ENCODE results near the gene CLEC4C. TPM values are rescaled to one million over a fixed set of nuclear protein-coding genes. Genes with fewer than 3 reads are reported as not detected.

The CLEC4C gene
- total RNA-seq, 2 experiments from 2014 or later: not detected

DNA sequence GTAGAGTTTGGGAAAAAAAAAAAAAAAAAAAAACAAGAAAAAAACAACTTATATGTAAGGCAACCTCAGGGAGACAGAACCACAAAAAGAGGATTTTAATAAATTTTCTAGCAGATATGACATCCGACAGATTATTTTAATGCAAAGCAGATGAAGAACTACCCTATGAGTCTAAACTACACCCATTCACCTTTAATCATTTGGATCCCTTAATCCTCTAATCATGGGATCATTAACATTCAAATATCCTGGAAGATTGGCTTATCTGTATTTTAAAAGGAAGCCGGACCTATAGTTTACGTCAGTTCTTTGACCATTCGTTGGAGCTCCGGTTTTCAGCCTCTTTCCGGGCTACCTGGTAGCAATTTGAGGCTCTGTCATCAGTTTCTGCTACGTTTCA, 36.0 kb downstream of the CLEC4C start, which contains the start of gene DPPA3:
TSS of gene DPPA3 (plus strand) at position 301 of the 400 bp plus-strand sequence. CDS start 138 bp downstream, outside the sequence.
- Mint-ChIP-seq H3K27me3 (peaks cover 3% of the 10 kb centered on the region), H3K36me3 (ENCODE audit: low read depth) (no peaks in the 10 kb centered on the region), H3K9me3 (no peaks in the 10 kb centered on the region), H3K4me3 (no peak within 1 kb of the TSS), H3K4me1 (no peaks in the 10 kb centered on the region), H3K27ac (no peak within 1 kb of the TSS)
- POLR2A ChIA-PET: no interaction called here
- CTCF ChIA-PET: interaction anchor here (0.6 kb wide), 1 partner anchor 1147 kb away, joined by 8 read pairs; no protein-coding TSS in a partner anchor
- no peak for DNase-seq

DNA sequence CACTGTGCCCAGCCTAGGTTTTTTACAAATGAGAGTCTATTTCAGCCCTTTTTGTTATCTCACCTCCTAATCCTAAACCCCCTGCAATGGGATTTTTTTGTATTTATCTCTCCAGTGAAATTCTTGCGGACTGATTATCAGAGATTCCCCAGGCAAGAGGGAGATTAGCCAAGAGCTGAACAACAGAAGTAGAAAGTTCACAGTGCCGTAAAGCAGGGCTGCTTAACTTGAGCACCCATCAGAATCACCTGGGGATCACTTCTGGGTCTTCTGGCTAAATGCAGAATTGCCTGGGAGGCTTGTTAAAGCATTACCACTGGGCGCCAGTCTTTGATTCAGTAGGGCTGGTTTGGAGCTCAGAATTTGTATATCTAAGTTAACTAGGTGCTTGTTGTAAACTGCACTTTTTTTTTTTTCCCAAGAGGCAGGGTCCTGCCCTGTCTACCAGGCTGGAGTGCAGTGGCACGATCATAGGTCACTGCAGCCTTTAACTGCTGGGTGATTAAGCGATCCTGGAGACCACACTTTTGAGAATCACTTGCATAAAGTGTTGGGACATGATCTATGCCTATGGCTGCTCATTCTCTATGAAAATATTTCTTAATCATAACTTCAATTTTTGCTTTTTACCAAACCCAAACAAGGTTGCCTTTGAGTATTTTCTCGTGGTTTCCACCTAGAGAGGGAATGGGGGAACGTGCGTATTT, 37.1 kb downstream of the CLEC4C start:
- Mint-ChIP-seq H3K27ac (no peak overlapping the region), H3K36me3 (ENCODE audit: low read depth) (no peaks in the 10 kb centered on the region), H3K4me3 (no peak overlapping the region), H3K27me3 (peaks cover 3% of the 10 kb centered on the region), H3K4me1 (no peaks in the 10 kb centered on the region), H3K9me3 (no peaks in the 10 kb centered on the region)
- DNase-seq: no peak
- ChIA-PET POLR2A (no interaction called here), CTCF (no interaction called here)

DNA sequence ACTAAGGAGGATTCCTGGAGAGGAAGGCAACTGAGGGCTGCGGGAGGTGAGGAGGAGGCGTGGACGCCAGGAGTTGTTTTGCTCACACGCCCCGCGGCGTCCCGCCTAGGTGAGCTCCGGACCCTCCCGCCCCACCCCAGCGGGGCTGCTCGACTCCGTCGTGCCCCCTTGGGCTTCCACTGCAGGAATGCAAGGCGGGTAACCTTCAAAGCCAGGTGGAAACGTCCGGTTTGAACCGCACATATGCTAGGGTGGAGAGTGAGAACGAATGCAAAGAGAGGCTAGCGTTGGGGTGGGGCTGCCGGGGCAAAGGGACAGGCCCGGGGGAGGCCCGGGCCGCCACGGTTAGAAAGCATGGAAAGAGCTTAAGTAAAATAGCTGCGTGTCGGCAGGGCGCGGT, 41.3 kb downstream of the CLEC4C start:
- CTCF ChIA-PET: no interaction called here
- H3K4me3 Mint-ChIP-seq: no peak overlapping the region
- no peaks in the 10 kb centered on the region for H3K4me1 Mint-ChIP-seq
- H3K36me3 Mint-ChIP-seq (ENCODE audit: low read depth): no peaks in the 10 kb centered on the region
- POLR2A ChIA-PET: no interaction called here
- peaks cover 3% of the 10 kb centered on the region for H3K27me3 Mint-ChIP-seq
- no peaks in the 10 kb centered on the region for H3K9me3 Mint-ChIP-seq
- no peak overlapping the region for H3K27ac Mint-ChIP-seq
- DNase-seq: no peak

DNA sequence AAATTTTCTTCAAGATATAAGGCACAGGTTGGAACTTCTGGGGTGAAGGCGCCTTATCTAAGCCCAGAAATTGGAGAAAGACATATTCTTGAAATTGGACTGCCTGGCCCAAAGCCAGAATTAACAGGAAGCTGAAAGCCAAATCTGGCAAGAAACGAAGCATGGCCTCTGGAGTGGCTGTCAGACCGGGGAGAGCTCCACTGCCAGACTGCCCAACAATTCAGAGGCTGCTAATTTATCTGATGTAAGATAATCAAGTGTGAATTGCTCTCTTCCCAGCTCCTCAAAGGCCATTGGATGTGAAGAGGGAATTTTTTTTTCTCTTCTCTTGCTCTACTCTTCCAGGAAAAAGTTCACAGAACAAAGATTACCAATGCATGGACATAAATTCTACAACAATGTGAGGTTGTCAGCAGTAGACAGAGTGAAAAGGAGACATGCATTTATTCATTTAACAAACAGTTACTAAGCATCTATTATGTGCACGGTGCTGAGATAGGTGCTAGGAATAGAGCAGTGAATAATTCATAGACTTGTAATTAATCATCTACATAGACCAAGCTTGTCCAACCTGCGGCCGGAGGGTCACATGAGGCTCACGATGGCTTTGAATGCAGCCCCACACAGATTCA, 51.5 kb downstream of the CLEC4C start, which contains the start of gene GDF3:
TSS of gene GDF3 (minus strand) at position 210 of the 632 bp plus-strand sequence. CDS start at position 163, 47 bp downstream.
- Mint-ChIP-seq H3K4me3 (no peak within 1 kb of the TSS), H3K9me3 (no peaks in the 10 kb centered on the region), H3K4me1 (no peaks in the 10 kb centered on the region), H3K36me3 (ENCODE audit: low read depth) (no peaks in the 10 kb centered on the region), H3K27me3 (peaks cover 19% of the 10 kb centered on the region), H3K27ac (no peak within 1 kb of the TSS)
- ChIA-PET POLR2A (no interaction called here), CTCF (no interaction called here)
- no peak for DNase-seq

DNA sequence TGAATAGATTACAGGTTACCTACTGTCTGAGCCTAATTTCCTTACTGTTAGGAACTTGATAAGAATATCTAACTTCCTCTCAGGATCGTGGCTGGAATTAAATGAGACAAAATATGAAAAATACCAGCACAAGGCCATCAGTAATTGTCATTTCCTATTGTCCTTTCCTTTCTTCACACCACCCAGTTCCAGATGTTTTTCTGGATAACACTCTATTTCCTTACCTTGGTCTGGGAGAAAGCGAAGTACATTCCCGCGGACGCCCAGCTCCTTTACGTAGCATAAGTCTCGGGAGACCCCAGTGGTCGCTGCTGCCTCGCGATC, 52.0 kb downstream of the CLEC4C start:
- Mint-ChIP-seq H3K27ac (no peak overlapping the region), H3K27me3 (peaks cover 19% of the 10 kb centered on the region), H3K9me3 (no peaks in the 10 kb centered on the region), H3K4me1 (no peaks in the 10 kb centered on the region), H3K36me3 (ENCODE audit: low read depth) (no peaks in the 10 kb centered on the region), H3K4me3 (no peak overlapping the region)
- ChIA-PET POLR2A (no interaction called here), CTCF (no interaction called here)
- DNase-seq: no peak

DNA sequence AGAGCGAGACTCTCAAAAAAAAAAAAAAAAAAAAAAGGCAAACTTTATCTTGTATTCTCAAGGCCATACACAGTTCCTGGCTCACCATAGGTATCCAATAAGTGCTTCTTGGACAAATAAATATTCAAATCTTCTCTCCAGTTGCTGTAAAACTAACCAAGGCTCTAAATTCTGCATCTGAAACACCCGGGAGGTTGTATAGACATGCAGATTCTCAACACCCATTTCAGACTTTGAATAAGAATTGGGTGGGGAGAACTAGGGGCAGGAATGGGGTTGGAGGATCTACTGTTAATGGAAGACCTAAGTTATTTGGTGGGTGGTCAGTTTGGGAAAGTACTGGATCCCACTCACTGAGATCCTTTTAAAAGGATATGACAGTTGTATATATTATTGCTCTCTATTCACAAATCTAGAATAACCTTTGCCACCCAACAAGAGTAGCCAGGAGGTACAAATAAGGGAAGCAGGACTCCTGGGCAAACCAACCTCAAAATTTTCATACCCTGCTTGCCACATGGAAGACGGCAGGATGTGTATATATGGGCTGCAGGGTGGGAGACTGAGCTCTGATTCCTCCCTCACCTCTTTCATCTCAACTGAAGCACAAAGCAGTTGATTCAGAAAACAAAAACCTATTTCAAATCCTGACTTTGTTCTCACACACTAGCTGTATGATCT, 52.5 kb downstream of the CLEC4C start:
- ChIA-PET POLR2A (no interaction called here), CTCF (interaction anchor here (1.0 kb wide), 1 partner anchor 113 kb away, joined by 3 read pairs; no protein-coding TSS in a partner anchor)
- DNase-seq: no peak
- H3K27me3 Mint-ChIP-seq: peaks cover 19% of the 10 kb centered on the region
- no peak overlapping the region for H3K27ac Mint-ChIP-seq
- H3K4me1 Mint-ChIP-seq: no peaks in the 10 kb centered on the region
- no peaks in the 10 kb centered on the region for H3K9me3 Mint-ChIP-seq
- H3K4me3 Mint-ChIP-seq: no peak overlapping the region
- H3K36me3 Mint-ChIP-seq (ENCODE audit: low read depth): no peaks in the 10 kb centered on the region

DNA sequence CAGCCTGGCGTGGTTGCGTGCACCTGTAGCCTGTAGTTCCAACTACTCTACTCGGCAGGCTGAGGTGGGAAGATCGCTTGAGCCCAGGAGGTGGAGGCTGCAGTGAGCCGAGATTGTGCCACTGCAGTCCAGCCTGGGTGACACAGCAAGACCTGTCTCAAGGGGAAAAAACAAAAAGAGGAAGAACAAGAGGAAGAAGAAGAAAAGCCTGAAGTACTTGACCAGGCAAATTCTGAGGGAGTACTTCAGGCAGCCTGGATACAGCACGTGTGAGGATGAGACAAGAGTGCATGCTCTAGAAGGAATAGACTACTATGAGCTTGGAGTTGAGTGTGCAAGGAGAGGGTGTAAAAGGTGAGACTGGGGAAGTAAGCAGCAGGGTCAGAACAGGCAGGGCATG, 53.4 kb downstream of the CLEC4C start:
- Mint-ChIP-seq H3K36me3 (ENCODE audit: low read depth) (no peaks in the 10 kb centered on the region), H3K27me3 (peaks cover 19% of the 10 kb centered on the region), H3K4me1 (no peaks in the 10 kb centered on the region), H3K4me3 (no peak overlapping the region), H3K9me3 (no peaks in the 10 kb centered on the region), H3K27ac (peak overlapping the region; percentile 32)
- DNase-seq: no peak
- ChIA-PET CTCF (interaction anchor here (1.0 kb wide), 1 partner anchor 113 kb away, joined by 3 read pairs; no protein-coding TSS in a partner anchor), POLR2A (no interaction called here)

DNA sequence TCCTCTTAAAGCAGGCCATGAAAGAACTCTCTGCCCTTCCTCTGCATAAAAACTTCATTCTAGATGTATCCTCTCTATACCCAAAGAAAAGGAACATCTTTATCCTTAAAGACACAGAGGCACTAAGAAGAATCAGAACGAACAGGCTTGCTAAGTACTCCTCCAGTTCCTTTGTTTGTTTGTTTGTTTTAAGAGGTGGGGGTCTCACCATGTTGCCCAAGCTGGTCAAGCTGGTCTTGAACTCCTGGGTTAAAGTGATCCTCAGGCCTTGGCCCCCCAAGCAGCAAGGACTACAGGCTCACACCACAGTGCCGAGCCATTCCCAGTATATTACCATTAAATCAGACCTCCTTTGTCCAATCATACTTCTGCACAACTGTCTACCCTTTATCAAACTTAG, 65.6 kb downstream of the CLEC4C start:
- H3K36me3 Mint-ChIP-seq (ENCODE audit: low read depth): no peaks in the 10 kb centered on the region
- H3K27ac Mint-ChIP-seq: no peak overlapping the region
- ChIA-PET CTCF (no interaction called here), POLR2A (no interaction called here)
- DNase-seq: no peak
- H3K4me3 Mint-ChIP-seq: no peak overlapping the region
- no peaks in the 10 kb centered on the region for H3K27me3 Mint-ChIP-seq
- H3K4me1 Mint-ChIP-seq: peaks cover 6% of the 10 kb centered on the region
- no peaks in the 10 kb centered on the region for H3K9me3 Mint-ChIP-seq

Other genes starting within 250 kb of the CLEC4C start
- not detected for gene CD163, start 243.6 kb downstream of the CLEC4C start, total RNA-seq
- not detected for gene APOBEC1, start 81.5 kb downstream of the CLEC4C start, total RNA-seq
- gene GDF3, start 51.6 kb downstream of the CLEC4C start, total RNA-seq: not detected
- not detected for gene DPPA3, start 35.9 kb downstream of the CLEC4C start, total RNA-seq
- not detected for gene NANOGNB, start 17.8 kb upstream of the CLEC4C start, total RNA-seq
- gene NANOG, start 42.0 kb upstream of the CLEC4C start, total RNA-seq: not detected
- under 1 TPM; 0.12 to 0.19 TPM for gene SLC2A14, start 125.5 kb upstream of the CLEC4C start, total RNA-seq
- 100 to 1,000 TPM; 227 to 230 TPM for gene SLC2A3, start 188.8 kb upstream of the CLEC4C start, total RNA-seq

Data from activated CD4-positive, alpha-beta T cell treated with anti-CD3 and anti-CD28 coated beads, Interleukin-2, amount 10 ng/mL, durations not matched to agents 7 days and 5 days (primary cell).